B cell (primary cell): ENCODE results near the gene TTLL1. TPM values are rescaled to one million over a fixed set of nuclear protein-coding genes. Genes with fewer than 3 reads are reported as not detected.
A peak's percentile ranks its signal among the peaks of the same experiment; 100 is the strongest.

Experiments
- ATAC-seq: fragments of 200-7000 bp; cut with Tn5 transposase; one replicate; pipeline ENCODE4 v1.10.0; 2021; ENCODE audit warnings: low read depth, mild to moderate bottlenecking, moderate number of reproducible peaks, moderate library complexity
- CTCF ChIA-PET: fragments of 350-600 bp; sonication (Branson Sonifier 250); formaldehyde crosslinking; loops from one replicate; lab custom pipeline; 2021; ENCODE audit warnings: antibody characterized with exemption, inconsistent platforms; lab: Charles Lee
- POLR2A ChIA-PET: fragments of 350-600 bp; sonication (Branson Sonifier 250); formaldehyde crosslinking; loops from one replicate; lab custom pipeline; 2021; ENCODE audit warnings: antibody characterized with exemption; lab: Charles Lee
- DNase-seq: peaks from one replicate; pipeline ENCODE4 v3.0.0; 2013
- H2AFZ ChIP-seq: 2 replicates; pipeline ENCODE4 v1.6.1; 2012; ENCODE audit warnings: mild to moderate bottlenecking, low read depth, low read length; ENCODE audit not compliant: insufficient read depth, poor library complexity, severe bottlenecking
- H3K27ac ChIP-seq, 2 donors: 1 replicate in 1 of 2; 2 replicates in 1 of 2; pipeline ENCODE4 v1.5.1; 2012 to 2013; ENCODE audit warnings: low read length in 2 of 2, mild to moderate bottlenecking in 2 of 2, moderate library complexity in 1 of 2
- H3K27me3 ChIP-seq, 4 experiments: fragments of 200-600 bp in 1 of 4; sonication (generic) in 1 of 4; replicated peaks in 1 of 4; 1 replicate in 2 of 4; 2 replicates in 2 of 4; pipeline versions ENCODE4 v1.6.1 to v1.7.0; 2013 to 2016; ENCODE audit warnings: low read length in 3 of 4, mild to moderate bottlenecking in 2 of 4, mixed read lengths in 1 of 4, moderate library complexity in 1 of 4; ENCODE audit not compliant: insufficient read depth in 4 of 4, control insufficient read depth in 3 of 4; ENCODE audit errors: control extremely low read depth in 1 of 4
- H3K36me3 ChIP-seq, 2 experiments: replicated peaks in 1 of 2; 1 replicate in 1 of 2; 2 replicates in 1 of 2; pipeline versions ENCODE4 v1.6.1 to v1.7.1; 2013; ENCODE audit warnings: low read length in 1 of 2; ENCODE audit not compliant: insufficient read depth in 2 of 2, control insufficient read depth in 1 of 2; ENCODE audit errors: control extremely low read depth in 1 of 2, extremely low read depth in 1 of 2
- H3K4me1 ChIP-seq, 2 donors: fragments of 200-600 bp in 1 of 2; sonication (generic) in 1 of 2; 1 replicate in 1 of 2; 2 replicates in 1 of 2; pipeline versions ENCODE4 v1.5.1 to v1.6.1; 2013 to 2017; ENCODE audit warnings: low read length in 2 of 2; ENCODE audit not compliant: control insufficient read depth in 2 of 2, insufficient read depth in 2 of 2
- H3K4me2 ChIP-seq: replicated peaks from 2 replicates; pipeline ENCODE3; 2012; ENCODE audit warnings: mild to moderate bottlenecking, low read depth, low read length; ENCODE audit not compliant: poor library complexity, severe bottlenecking
- H3K4me3 ChIP-seq, 5 experiments: fragments of 200-600 bp in 1 of 5; sonication (generic) in 1 of 5; 1 replicate in 3 of 5; 2 replicates in 2 of 5; pipeline versions ENCODE4 v1.5.1 to v1.7.0; 2011 to 2016; ENCODE audit warnings: low read length in 4 of 5, mild to moderate bottlenecking in 4 of 5, low read depth in 2 of 5, control low read depth in 1 of 5, moderate library complexity in 1 of 5; ENCODE audit not compliant: insufficient read depth in 1 of 5; ENCODE audit errors: control extremely low read depth in 1 of 5, extremely low read depth in 1 of 5
- H3K79me2 ChIP-seq: fragments of 200-600 bp; sonication (generic); one replicate; pipeline ENCODE4 v1.6.0; 2016; ENCODE audit warnings: low read length; ENCODE audit not compliant: control insufficient read depth, insufficient read depth
- H3K9ac ChIP-seq: fragments of 200-600 bp; sonication (generic); 2 replicates; pipeline ENCODE4 v1.6.1; 2017; ENCODE audit warnings: mild to moderate bottlenecking, low read length, moderate library complexity
- H3K9me3 ChIP-seq, 3 donors: one replicate each; pipeline versions ENCODE4 v1.6.1 to v1.7.1; 2013; ENCODE audit warnings: low read length in 2 of 3; ENCODE audit not compliant: control insufficient read depth in 2 of 3, insufficient read depth in 1 of 3; ENCODE audit errors: control extremely low read depth in 1 of 3
- H4K20me1 ChIP-seq: 2 replicates; pipeline ENCODE4 v1.6.0; 2012; ENCODE audit warnings: mild to moderate bottlenecking, low read length; ENCODE audit not compliant: insufficient read depth, control insufficient read depth, poor library complexity, severe bottlenecking
- H3K27ac Mint-ChIP-seq: one replicate; pipeline ENCODE4 v1.8.0; 2021; ENCODE audit warnings: mixed read lengths
- H3K27me3 Mint-ChIP-seq: one replicate; pipeline ENCODE4 v1.8.0; 2021; ENCODE audit warnings: mixed read lengths
- H3K4me1 Mint-ChIP-seq: one replicate; pipeline ENCODE4 v1.8.0; 2021; ENCODE audit warnings: mixed read lengths
- H3K4me3 Mint-ChIP-seq: one replicate; pipeline ENCODE4 v1.8.0; 2021; ENCODE audit warnings: mixed read lengths
- H3K9me3 Mint-ChIP-seq: one replicate; pipeline ENCODE4 v1.8.0; 2022; ENCODE audit warnings: mixed read lengths; ENCODE audit not compliant: insufficient read depth
- CTCF ChIP-seq: fragments of 200-600 bp; IDR thresholded peaks from one replicate; pipeline ENCODE4 v1.8.0; 2022; ENCODE audit warnings: antibody characterized with exemption, mild to moderate bottlenecking
- EZH2 ChIP-seq: IDR thresholded peaks from 2 replicates; pipeline ENCODE4 v1.6.1; 2012; ENCODE audit warnings: borderline replicate concordance, low read depth, mild to moderate bottlenecking, moderate library complexity, low read length; ENCODE audit not compliant: insufficient read depth, poor library complexity, severe bottlenecking
- WGBS: methylation state at CpG from one replicate; pipeline ENCODE4 v1.1.5; 2013; ENCODE audit warnings: missing lambda C conversion rate; ENCODE audit not compliant: insufficient coverage; 5-methylcytosine and 5-hydroxymethylcytosine counted together
- intact Hi-C: fragments of 100-400 bp; cut with micrococcal nuclease; formaldehyde crosslinking; loops from one replicate; pipeline ENCODE4 v1.10.0; 2022
- polyA plus RNA-seq: library from polyadenylated mRNA; depleted of rRNA; stranded (reverse); fragments of >200 nt; gene quantifications from 2 replicates; pipeline ENCODE4 v1.2.3, GENCODE V29; 2012
- total RNA-seq, 2 donors: library from RNA; stranded (reverse); fragments of 120-200 nt in 1 of 2; gene quantifications; 1 replicate in 1 of 2; 2 replicates in 1 of 2; pipeline versions ENCODE4 v1.2.3 to v1.2.4, GENCODE V29; 2013 to 2022

The TTLL1 gene
- total and polyA plus RNA-seq, 2 donors (not counting 1 experiment from before 2014, with no cell fraction given) = 3.0 to 3.3 TPM

- Histone ChIP-seq H3K4me1 (peaks cover 24 to 29% of the 10 kb centered on the region in 2 donors), H3K27ac (no peak overlapping the region), H3K79me2 (no peaks in the 10 kb centered on the region), H3K9me3 (peaks cover 0 to 7% (median 0%) of the 10 kb centered on the region in 3 donors), H3K4me2 (peak overlapping the region; percentile 14), H3K9ac (no peak overlapping the region), H3K27me3 (peaks cover 0 to 32% (median 11%) of the 10 kb centered on the region in 4 experiments), H3K4me3 (no peak overlapping the region), H3K36me3 (peaks cover 0 to 16% of the 10 kb centered on the region in 2 experiments), H4K20me1 (peaks cover 29% of the 10 kb centered on the region), H2AFZ (no peak overlapping the region)
- no peak overlapping the region for H3K27ac Mint-ChIP-seq
- H3K9me3 Mint-ChIP-seq = no peaks in the 10 kb centered on the region
- H3K4me1 Mint-ChIP-seq = peaks cover 10% of the 10 kb centered on the region
- TF ChIP-seq EZH2 (no peak), CTCF (no peak)
- no peaks in the 10 kb centered on the region for H3K27me3 Mint-ChIP-seq
- peak; percentile 47 for ATAC-seq
- no peak overlapping the region for H3K4me3 Mint-ChIP-seq
- peak; percentile 46 for DNase-seq
- ChIA-PET POLR2A (no interaction called here), CTCF (interaction anchor here (0.7 to 1.1 kb wide), 2 partner anchors 12 to 18 kb away, joined by 3 to 5 read pairs; partner anchors contain the start of gene BIK)
- intact Hi-C loops = no loop called here
- WGBS = 36% methylated on average over 19 of the region's 20 CpGs
Observed at GRCh38 chr22:43128928-43129424, 39.8 kb upstream of the TTLL1 start.

- Histone ChIP-seq H3K36me3 (peaks cover 0 to 11% of the 10 kb centered on the region in 2 experiments), H3K27me3 (peaks cover 0 to 32% (median 11%) of the 10 kb centered on the region in 4 experiments), H2AFZ (no peak overlapping the region), H3K4me2 (peak overlapping the region; percentile 12), H3K9ac (no peak overlapping the region), H3K27ac (no peak overlapping the region), H4K20me1 (peaks cover 28% of the 10 kb centered on the region), H3K79me2 (no peaks in the 10 kb centered on the region), H3K9me3 (peaks cover 0 to 7% (median 0%) of the 10 kb centered on the region in 3 donors), H3K4me3 (no peak overlapping the region), H3K4me1 (peaks cover 24 to 29% of the 10 kb centered on the region in 2 donors)
- ChIA-PET POLR2A (no interaction called here), CTCF (interaction anchor here (0.6 to 3.8 kb wide), 3 partner anchors 8 to 43 kb away, joined by 3 to 14 read pairs (median 3); partner anchors contain the start of gene BIK)
- H3K27ac Mint-ChIP-seq = no peak overlapping the region
- no peaks in the 10 kb centered on the region for H3K27me3 Mint-ChIP-seq
- intact Hi-C loops = no loop called here
- no peak overlapping the region for H3K4me3 Mint-ChIP-seq
- 19% methylated on average over 6 of the region's 13 CpGs for WGBS
- ATAC-seq = no peak
- no peaks in the 10 kb centered on the region for H3K9me3 Mint-ChIP-seq
- DNase-seq = no peak
- H3K4me1 Mint-ChIP-seq = peaks cover 10% of the 10 kb centered on the region
- no peak for TF ChIP-seq CTCF
- no peak for TF ChIP-seq EZH2
Observed at GRCh38 chr22:43128116-43128515, 38.9 kb upstream of the TTLL1 start.
